IPS DF 4.7 (cell line): Measurements from ENCODE around the gene RASA1.
"Not testable (repeated sequence)": the region's sequence is repeated elsewhere in the genome, so short reads cannot be mapped to it uniquely, and the experiment has no call there.

Experiments used
- DNase-seq: peaks from one replicate; pipeline ENCODE4 v3.0.0-alpha.2; 2013; ENCODE audit warnings: low spot score; ENCODE audit errors: extremely low read depth

The RASA1 gene

DNA sequence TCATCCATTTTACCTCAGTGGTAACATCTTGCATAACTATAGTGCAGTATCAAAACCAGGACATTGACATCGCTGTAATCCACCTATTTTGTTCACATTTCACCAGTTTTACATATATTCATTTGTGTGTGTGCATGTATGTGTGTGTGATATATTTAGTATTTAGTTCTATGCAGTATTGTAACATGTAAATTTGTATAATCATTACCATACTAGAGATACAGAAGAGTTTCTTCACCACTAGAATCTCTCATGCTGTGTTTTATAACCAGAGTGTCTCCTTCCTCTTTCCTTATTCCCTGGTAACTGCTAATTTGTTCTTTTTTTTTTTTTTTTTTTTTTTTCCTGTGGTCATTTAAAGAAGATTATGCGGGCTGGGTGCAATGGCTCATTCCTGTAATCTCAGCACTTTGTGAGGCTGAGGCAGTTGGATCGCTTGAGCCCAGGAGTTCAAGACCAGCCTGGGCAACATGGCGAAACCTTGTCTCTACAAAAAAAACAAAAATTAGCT is 11.0 kb downstream of the RASA1 start:
- no peak for DNase-seq

DNA sequence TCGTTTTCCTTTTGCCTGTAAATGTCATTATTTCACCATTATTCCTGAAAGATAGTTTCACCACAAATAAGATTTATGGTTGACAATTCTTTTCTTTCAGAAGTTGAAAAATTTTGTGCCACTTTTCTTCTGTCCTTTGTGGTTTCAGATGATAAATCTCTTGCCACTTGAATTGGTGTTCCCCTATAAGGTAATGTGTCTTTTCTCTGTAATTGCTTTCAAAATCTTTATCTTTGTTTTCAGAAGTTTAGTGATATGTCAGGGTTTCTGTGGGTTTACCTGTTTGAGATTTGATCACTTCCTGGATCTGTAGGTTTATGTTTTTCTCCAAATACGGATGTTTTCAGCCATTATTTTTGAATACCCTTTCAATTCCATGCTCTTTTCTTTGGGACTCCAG is 14.6 kb downstream of the RASA1 start:
- no peak for DNase-seq

DNA sequence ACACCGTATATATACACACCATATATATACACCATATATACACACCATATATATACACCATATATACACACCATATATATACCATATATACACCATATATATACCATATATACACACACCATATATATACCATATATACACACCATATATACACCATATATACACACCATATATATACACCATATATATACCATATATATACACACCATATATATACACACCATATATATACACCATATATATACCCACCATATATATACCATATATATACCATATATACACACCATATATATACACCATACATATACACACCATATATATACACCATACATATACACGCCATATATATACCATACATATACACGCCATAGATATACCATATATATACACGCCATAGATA is 19.6 kb downstream of the RASA1 start:
- DNase-seq = not testable (repeated sequence)

DNA sequence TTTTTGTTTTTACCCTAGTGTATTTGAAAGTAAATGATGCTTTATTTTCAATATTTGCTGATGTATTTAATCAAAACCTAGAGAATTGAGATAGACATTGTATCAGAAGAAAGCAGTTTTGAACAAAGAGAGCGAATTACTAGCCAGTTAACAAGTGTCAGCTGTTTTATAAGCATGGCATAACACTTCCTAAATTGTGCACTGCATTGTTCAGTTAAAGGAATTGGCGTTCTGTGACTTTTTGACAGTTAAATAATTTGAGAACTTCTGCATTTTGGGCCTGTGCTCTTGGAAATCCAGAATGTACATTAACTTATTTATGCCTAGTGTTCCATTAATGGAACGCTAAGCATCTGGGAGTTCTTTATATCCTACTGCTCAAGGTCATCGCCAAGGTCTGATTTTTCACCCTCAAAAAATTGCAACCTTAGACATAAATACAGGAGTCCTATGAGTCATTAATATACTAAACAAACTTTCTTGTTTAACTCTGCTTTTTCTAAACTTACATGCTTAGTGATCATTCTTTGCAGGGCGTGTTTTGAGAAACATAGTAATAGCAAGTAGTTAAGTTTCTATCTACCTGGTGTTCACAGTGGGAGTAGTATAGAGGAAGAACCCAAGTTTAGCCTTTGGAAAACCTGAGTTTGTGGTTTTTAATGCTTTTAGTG is 31.1 kb downstream of the RASA1 start:
- no peak for DNase-seq

DNA sequence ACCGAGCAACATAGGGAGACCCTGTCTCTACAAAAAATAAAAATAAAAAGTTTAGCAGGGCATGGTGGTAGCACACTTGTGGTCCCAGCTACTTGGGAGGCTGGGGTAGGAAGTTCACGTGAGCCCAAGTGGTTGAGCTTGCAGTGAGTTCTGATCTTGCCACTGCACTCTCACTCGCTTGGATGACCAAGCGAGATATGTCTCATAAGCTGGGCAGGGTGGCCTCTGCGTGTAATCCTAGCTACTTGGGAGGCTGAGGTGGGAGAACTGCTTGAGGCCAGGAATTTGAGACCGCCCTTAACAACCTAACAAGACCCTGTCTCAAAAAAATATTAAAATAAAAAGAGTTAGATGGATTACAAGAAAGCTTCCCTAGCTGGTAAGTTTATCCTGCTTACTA is 32.5 kb downstream of the RASA1 start:
- no peak for DNase-seq

DNA sequence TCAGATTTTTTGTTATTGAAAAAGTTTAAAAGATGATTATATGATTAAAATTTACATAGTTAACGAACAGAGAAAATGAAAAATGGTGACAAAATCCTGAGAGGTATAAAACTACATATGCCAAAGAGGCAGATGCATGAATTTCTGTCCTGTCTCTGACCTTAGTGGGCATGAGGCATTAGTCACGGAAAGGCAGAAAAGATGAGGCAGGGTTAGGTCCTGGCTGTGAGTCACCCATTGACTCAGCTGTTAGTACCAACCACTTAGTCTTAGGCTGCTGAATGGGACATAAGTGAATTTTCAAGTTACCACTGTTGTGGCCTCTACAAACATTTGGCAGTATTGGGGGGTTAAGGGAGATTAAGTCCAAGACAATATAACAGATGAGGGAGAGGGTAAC is 33.1 kb downstream of the RASA1 start:
- no peak for DNase-seq

DNA sequence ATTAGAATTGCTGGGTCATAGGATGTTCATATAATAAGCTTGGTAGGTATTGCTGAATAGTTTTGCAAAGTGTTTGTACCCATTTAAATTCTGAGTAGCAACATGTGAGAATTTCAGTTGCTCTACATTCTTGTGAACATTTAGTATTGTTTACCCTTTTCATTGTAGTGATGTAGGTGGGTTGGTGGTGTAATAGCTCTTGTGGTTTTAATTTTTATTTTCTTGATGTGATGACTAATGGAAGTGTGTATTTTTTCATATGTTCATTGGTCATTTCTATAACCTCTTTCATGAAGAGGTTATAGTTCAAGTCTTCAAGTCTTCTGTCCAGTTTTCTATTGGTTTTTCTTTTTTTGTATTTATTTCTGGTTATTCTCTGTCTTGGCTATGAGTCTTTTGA is 34.4 kb downstream of the RASA1 start:
- no peak for DNase-seq

DNA sequence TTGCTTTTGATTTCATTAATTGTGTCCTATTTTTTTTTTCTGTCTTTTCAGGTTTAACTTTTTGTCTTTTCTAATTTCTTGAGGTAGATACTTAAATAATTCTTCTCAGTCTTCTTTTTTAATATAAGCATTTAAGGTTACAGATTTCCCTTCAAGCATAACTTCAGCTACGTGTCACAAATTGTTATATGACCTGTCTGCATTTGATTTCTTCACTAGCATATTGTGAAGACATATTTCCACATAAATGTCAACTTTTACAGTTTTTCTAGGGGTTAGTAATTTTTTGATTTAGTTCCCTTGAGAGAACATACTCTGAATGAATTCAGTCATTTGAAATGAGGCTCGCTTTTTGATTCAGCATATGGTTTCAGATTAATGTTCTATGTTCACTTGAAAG is 35.6 kb downstream of the RASA1 start:
- no peak for DNase-seq

DNA sequence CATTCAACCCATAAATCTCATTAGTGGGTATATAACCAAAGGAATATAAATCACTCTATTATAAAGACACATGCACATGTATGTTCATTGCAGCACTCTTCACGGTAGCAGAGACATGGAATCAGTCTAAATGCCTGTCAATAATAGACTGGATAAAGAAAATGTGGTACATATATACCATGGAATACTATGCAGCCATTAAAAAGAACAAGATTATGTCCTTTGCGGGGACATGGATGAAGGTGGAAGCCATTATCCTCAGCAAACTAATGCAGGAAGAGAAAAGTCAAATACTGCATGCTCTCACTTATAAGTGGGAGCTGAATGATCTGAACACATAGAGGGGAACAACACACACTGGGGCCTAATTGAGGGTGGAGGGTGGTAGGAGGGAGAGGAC is 38.4 kb downstream of the RASA1 start:
- DNase-seq = not testable (repeated sequence)

DNA sequence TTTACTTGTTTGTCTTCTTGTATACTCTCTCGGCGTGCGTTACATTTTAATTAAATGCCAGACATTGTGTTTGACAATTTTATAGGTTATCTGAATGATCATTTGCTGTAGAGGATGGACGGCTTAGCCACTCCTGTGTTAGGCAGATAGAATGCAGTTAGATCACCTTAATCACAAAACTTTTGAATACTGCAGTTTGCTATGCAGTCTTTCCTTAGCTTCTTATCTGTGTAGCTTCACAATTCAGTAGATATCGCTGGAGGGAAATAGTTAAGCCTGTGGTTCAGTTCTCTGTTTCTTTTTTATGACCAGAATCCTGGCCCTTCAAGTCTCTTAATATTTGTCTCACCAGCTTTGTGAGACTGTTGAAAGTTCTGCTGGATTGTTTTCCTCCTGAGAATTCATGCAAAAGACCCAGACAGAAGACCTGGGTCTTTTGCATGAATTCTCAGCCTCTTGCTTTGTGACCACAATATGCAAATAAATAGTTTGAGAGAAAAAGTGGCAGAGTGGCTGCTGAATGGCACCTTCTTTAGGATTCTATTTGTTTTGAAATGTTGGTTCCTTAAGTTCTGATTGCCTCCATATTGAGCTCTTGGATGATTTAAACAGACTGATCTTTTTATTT is 40.2 kb downstream of the RASA1 start:
- DNase-seq = no peak

DNA sequence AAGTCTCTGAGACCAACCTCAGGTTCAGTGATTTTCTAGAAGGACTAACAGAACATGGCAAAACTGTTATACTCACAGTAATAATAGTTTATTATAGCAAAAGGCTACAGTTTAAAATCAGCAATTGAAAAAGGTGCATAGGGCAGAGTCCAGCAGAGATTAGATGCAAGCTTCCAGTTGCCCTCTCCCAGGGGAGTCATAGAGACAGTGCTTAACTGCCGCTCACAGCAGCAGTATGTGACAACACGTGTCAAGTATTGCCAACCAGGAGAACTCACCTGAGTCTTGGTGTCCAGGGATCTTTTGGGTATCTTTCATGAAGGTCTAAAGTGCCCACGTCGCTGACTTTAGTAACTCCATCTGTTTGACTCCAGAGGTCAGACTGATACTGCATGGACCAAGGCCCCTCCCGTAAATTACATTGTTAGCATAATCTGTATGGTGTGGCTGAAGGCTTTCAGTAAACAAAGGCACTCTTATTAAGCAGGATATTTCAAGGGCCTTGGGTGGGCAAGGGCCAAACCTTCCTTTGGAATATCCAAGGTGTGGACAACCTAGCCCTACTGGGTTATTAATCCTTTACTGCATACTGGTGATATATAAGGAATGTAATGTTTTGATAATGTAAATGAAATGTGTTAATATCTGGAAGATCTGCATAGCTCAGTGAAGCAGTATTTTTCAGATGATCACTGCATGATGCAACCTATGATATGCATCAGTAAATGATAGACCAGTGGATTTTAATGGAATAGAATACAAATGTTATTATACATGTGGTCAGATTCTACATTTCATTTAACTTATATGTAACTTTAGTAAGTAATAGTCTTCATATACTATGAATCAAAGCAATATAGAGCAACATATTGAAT is 44.0 kb downstream of the RASA1 start:
- no peak for DNase-seq

DNA sequence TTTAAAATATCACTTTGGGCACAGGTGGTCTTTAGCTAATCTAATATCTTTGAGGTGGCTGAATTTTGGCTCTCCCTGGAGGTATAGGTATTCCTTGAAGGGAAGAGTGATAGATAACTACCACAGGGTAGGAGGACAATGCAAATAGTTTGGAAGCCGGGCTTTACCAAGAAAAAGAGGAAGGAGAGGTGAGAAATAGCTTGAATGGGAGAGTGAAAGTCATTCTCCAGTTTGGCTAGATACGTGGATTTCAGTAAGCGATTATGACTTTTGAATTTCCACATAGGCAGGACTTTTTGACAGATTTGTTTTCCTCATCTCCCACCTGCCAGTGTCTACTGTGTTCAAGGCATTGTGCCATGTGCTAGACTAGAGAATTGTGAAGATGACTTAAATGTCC is 45.5 kb downstream of the RASA1 start:
- no peak for DNase-seq

DNA sequence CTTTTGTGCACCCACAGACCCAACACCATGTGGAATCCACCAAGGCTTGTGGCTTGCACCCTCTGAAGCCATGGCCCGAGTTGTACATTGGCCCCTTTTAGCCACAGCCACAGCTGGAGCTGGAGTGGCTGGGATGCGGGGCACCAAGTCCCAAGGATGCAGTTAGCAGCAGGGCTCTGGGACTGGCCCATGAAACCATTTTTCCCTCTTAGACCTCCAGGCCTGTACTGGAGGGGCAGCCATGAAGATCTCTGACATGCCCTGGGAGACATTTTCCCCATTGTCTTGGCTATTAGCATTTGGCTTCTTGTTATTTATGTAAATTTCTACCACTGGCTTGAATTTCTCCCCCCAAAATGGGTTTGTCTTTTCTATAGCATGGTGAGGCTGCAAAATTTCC is 51.8 kb downstream of the RASA1 start:
- no peak for DNase-seq

DNA sequence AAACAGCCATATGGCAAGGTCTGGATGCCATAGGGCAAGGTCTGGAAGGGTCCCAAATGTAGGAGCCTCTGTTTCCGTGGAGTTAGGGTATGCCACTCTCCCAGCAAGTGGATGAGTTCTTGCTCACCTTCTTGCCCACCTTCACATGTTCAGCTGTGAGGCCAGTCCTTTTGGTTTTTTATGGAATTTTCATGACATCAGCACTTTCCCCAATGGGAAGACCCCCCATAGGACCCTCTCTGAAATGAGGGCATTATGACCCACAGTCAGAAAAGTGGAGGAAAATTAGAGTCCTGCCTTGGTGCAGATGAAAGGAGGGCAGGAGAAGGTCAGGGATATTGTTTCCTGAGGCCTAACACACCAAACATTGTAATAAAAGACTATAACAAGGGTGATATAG is 53.9 kb downstream of the RASA1 start:
- no peak for DNase-seq

DNA sequence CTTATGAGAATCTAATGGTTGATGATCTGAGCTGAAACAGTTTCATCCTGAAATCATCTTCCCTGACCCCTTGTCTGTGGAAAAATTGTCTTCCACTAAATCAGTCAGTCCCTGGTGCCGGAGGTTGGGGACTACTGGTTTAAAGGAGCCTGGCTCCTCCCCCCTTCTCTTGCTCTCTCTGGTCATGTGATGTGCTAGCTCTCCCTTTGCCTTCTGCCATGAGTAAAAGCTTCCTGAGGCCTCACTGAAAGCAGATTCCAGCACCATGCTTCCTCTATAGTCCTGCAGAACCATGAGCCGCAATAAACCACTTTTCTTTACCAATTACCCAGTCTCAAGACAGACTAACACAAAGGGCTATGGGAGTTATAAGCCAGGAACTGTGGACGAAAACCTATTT is 54.7 kb downstream of the RASA1 start:
- no peak for DNase-seq

DNA sequence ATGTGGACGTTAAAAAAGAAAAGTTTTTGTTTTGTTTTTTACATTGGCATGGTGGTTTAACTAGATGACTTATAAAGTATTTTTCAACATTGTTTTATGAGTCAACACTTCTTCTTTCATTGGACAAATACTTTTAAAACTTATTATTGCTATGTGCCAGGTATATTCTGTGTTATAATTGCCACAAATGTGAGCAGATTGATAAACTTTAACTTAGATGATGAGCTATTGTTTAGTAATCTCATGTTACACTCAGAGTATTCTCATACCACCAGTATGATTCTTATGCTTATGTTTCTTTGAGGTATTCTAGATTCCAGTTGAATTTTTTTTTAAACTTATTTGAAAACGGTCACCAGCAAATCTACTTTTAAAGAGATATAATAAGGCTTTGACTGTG is 60.3 kb downstream of the RASA1 start:
- no peak for DNase-seq

DNA sequence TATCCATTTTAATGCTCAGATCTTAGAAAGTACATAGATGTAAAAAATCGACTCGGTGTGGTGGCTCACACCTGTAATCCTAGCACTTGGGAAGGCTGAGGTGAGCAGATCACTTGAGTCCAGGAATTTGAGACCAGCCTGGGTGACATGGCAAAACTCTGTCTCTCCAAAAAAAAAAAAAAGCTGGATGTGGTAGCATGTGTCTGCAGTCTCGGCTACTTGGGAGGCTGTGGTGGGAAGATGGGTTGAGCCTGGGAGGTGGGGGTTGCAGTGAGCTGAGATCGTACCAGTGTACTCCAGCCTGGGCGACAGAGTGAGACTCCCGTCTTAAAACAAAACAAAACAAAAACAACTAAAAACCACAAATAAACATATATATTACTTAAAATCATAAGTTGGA is 61.4 kb downstream of the RASA1 start:
- no peak for DNase-seq

DNA sequence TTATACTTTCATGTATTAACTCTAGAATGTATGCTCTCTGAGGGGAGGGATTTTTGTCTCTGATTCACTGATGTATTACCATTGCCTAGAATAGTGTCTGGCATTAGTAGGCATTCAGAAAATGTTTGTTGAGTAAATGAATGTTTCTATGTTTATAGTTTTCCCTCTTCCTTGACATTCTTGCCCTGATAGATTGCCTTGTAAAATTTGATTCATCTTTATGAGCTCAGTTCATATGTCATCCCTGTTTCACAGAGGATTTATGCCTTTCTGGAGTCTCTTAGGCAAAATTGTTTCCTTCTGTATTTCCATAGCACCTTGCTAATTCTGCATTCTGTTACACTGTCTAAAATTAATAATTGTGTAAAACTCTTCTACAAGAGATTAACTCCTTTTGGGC is 72.3 kb downstream of the RASA1 start:
- DNase-seq = no peak

DNA sequence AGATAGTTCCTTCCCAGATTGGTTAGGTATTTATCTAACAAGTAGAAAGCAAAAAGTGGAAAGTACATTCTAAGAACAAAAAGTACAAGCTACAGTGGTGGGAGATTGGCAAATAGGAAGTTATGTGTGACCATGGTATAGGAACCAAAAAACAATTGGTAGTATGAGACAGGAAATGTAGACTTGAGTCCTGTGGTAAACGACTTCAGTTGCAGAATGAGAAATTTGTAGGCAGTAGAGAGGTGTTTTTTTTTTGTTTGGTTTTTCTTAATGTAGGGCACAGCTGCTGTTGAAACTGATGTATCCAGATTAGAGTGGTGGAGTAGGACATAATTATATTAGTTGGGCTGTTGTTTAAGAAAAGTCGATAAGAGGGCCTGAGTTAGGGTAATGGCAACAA is 73.0 kb downstream of the RASA1 start:
- DNase-seq = no peak

DNA sequence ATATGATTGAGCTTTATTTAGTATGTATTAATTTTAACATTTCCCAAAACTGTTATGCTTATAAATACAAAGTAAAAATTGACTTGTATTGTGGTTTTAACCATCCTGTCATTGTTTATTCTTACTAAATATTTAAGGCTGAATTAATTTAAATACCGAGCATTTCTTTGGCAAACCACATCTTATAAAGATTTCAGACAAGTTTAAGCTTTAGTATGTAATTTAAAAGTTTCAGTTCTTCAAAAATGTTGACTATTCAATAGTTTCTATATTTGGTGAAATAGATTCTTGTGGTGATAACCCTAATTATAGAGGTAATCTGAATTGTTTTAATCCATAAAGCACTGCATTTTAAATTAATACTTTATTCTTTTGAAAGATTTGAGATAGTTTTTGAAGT is 79.6 kb downstream of the RASA1 start:
- DNase-seq = no peak

DNA sequence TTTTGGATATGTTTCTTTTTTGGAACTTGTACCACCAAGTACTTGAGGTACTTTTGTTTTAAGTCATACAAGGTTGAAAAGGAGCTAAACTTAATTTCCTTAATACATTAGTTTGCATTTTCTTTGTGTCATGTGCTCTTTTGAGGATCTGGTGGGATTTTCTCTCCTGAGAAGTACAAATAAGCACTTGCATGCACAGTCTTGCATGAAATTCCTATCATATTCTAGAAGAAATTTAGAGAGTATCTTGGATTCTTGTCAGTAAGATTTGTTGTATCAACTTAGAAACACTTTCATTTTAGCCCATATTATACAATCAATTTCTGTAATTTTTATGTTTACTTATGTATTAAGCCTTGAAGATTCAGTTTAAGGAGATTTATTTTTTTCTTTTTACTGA is 80.2 kb downstream of the RASA1 start:
- no peak for DNase-seq

DNA sequence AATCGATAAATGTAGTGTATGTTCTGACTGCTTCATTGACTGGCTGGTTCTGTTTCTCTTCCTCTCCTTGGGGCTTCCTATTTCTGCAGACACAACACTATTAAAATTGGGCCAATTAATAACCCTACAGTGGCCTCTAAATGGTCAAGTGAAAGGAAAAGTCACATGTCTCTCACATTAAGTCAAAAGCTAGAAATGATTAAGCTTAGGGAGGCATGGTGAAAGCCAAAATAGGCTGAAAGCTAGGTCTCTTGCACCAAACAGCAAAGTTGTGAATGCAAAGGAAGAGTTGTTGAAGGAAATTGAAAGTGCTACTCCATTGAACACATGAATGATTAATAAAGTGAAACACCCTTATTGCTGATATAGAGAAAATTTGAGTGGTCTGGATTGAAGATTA is 86.8 kb downstream of the RASA1 start:
- DNase-seq = no peak
